Endothelial cell (in vitro differentiated cells): Measurements from ENCODE around the gene TPRA1. TPM values are rescaled to one million over a fixed set of nuclear protein-coding genes. Genes with fewer than 3 reads are reported as not detected.

Experiments
- DNase-seq: peaks from one replicate; pipeline ENCODE4 v3.0.0; 2021; ENCODE audit warnings: low spot score
- H3K27ac Mint-ChIP-seq: one replicate; pipeline ENCODE4 v1.8.0; 2021; ENCODE audit warnings: mixed read lengths, inconsistent platforms; ENCODE audit not compliant: unreplicated experiment
- H3K27me3 Mint-ChIP-seq: one replicate; pipeline ENCODE4 v1.8.0; 2021; ENCODE audit warnings: mild to moderate bottlenecking, moderate library complexity, mixed read lengths, inconsistent platforms; ENCODE audit not compliant: unreplicated experiment
- H3K36me3 Mint-ChIP-seq: one replicate; pipeline ENCODE4 v1.8.0; 2021; ENCODE audit warnings: mild to moderate bottlenecking, low read depth, mixed read lengths, inconsistent platforms; ENCODE audit not compliant: unreplicated experiment
- H3K4me1 Mint-ChIP-seq: one replicate; pipeline ENCODE4 v1.8.0; 2021; ENCODE audit warnings: mild to moderate bottlenecking, mixed read lengths, inconsistent platforms; ENCODE audit not compliant: unreplicated experiment
- H3K4me3 Mint-ChIP-seq: one replicate; pipeline ENCODE4 v1.8.0; 2021; ENCODE audit warnings: mild to moderate bottlenecking, mixed read lengths, inconsistent platforms; ENCODE audit not compliant: unreplicated experiment
- H3K9me3 Mint-ChIP-seq: one replicate; pipeline ENCODE4 v1.8.0; 2021; ENCODE audit warnings: mixed read lengths, inconsistent platforms; ENCODE audit not compliant: unreplicated experiment
- CTCF ChIP-seq: fragments of 200-600 bp; sonication (generic); IDR thresholded peaks from one replicate; pipeline ENCODE4 v1.5.0; 2021; ENCODE audit warnings: antibody characterized with exemption; ENCODE audit not compliant: unreplicated experiment
- total RNA-seq: library from RNA; stranded (reverse); fragmentation: NEBNext Ultra II Directional; extraction: Animal tissue kit (Norgen Biotek cat#: 25700); gene quantifications from one replicate; pipeline ENCODE4 v1.2.1, GENCODE V29; 2021; ENCODE audit not compliant: unreplicated experiment

TPRA1 gene
- total RNA-seq, 1 donor from 2014 or later = 36.9 TPM

GRCh38 chr3:127551178-127551577, 39.4 kb downstream of the TPRA1 start:
- Mint-ChIP-seq H3K9me3 (no peaks in the 10 kb centered on the region), H3K27ac (no peak overlapping the region), H3K36me3 (peaks cover 4% of the 10 kb centered on the region), H3K4me1 (peaks cover 7% of the 10 kb centered on the region), H3K27me3 (peaks cover 3% of the 10 kb centered on the region), H3K4me3 (no peak overlapping the region)
- DNase-seq = no peak
- no peak for TF ChIP-seq CTCF

- Mint-ChIP-seq H3K27me3 (peaks cover 6% of the 10 kb centered on the region), H3K4me1 (peaks cover 7% of the 10 kb centered on the region), H3K9me3 (no peaks in the 10 kb centered on the region), H3K27ac (no peak overlapping the region), H3K4me3 (no peak overlapping the region), H3K36me3 (peaks cover 4% of the 10 kb centered on the region)
- DNase-seq = no peak
- TF ChIP-seq CTCF = no peak
Measured at GRCh38 chr3:127550468-127551157, 39.9 kb downstream of the TPRA1 start.

- H3K4me1 Mint-ChIP-seq = peaks cover 7% of the 10 kb centered on the region
- no peak overlapping the region for H3K4me3 Mint-ChIP-seq
- no peak for TF ChIP-seq CTCF
- H3K36me3 Mint-ChIP-seq = peaks cover 4% of the 10 kb centered on the region
- H3K27me3 Mint-ChIP-seq = peaks cover 6% of the 10 kb centered on the region
- no peak for DNase-seq
- no peaks in the 10 kb centered on the region for H3K9me3 Mint-ChIP-seq
- H3K27ac Mint-ChIP-seq = no peak overlapping the region
Measured at GRCh38 chr3:127549826-127550467, 40.6 kb downstream of the TPRA1 start.

- Mint-ChIP-seq H3K4me1 (peaks cover 7% of the 10 kb centered on the region), H3K4me3 (peak overlapping the region; percentile 77), H3K27me3 (peaks cover 8% of the 10 kb centered on the region), H3K36me3 (peaks cover 4% of the 10 kb centered on the region), H3K9me3 (no peaks in the 10 kb centered on the region), H3K27ac (no peak overlapping the region)
- peak; percentile 72 for TF ChIP-seq CTCF
- peak; percentile 89 for DNase-seq
Measured at GRCh38 chr3:127547761-127548605, 42.5 kb downstream of the TPRA1 start.
